Measurements from ENCODE around the gene SCP2.

Gene SCP2

DNA sequence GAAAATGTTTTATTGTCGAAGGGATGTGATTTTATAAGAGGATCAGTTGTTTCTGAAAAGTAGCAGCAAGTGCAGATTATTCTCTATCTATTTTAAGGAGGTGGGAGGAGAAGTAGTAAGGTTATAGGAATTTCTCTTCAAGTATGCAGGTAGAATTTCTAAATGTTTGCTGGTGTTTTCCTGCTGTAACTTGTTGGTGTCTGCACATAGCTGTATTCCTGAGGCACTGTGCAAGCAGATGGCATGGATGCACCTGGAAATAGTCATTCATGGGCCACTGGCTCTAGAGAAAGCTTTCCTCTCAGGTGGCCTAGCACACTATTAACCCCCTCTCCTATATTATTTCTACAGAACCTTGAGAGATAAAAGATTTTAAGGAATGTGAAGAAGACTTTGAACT is 104.7 kb downstream of the SCP2 start:
- DNase-seq (ENCODE audit: low read depth), result no peak
- TF ChIP-seq, protein P1, sequence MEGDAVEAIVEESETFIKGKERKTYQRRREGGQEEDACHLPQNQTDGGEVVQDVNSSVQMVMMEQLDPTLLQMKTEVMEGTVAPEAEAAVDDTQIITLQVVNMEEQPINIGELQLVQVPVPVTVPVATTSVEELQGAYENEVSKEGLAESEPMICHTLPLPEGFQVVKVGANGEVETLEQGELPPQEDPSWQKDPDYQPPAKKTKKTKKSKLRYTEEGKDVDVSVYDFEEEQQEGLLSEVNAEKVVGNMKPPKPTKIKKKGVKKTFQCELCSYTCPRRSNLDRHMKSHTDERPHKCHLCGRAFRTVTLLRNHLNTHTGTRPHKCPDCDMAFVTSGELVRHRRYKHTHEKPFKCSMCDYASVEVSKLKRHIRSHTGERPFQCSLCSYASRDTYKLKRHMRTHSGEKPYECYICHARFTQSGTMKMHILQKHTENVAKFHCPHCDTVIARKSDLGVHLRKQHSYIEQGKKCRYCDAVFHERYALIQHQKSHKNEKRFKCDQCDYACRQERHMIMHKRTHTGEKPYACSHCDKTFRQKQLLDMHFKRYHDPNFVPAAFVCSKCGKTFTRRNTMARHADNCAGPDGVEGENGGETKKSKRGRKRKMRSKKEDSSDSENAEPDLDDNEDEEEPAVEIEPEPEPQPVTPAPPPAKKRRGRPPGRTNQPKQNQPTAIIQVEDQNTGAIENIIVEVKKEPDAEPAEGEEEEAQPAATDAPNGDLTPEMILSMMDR (conservative IDR thresholded peaks at IDR 0.05; ENCODE audit: low read depth, low read length), result no peak
- no peak overlapping the region for H3K4me3 ChIP-seq (ENCODE audit: low read length)

DNA sequence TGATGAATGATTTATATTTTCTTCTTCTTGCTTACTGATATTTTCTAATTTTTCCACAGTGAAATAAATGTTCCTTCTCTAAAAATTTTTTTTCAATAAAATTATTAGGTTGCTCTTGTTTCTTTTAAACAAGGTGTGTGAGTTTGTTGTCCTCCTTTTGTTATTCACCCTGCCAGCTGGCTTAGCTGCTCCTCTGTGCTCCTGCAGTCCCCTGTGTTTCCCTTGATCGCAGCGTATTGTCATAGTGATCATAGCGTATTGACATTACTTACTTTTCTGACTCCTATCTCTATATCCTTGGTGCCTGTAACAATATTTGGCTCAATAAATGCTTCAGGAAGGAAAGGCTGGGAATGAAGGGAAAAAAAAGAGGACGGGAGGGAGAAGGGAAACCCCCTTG is 110.1 kb downstream of the SCP2 start:
- no peak overlapping the region for H3K4me3 ChIP-seq (ENCODE audit: low read length)
- no peak for DNase-seq (ENCODE audit: low read depth)
- TF ChIP-seq, protein P1 (conservative IDR thresholded peaks at IDR 0.05; ENCODE audit: low read depth, low read length), result no peak

DNA sequence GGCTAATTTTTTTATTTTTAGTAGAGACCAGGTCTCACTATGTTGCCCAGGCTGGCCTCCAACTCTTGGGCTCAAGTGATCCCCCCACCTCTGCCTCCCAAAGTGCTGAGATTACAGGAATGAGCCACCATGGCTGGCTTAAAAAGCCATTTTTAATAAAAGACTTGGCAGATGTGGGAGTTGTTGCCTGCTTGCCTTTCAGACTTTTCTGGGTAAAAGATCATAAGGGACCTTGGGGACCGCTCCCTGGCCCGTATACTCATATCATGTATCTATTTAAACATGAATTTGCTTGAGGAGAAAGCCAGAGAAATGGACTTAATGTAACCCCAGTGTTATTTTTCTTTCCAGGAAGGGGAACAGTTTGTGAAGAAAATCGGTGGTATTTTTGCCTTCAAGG is 111.5 kb downstream of the SCP2 start:
- no peak for DNase-seq (ENCODE audit: low read depth)
- TF ChIP-seq, protein P1 (conservative IDR thresholded peaks at IDR 0.05; ENCODE audit: low read depth, low read length), result no peak
- H3K4me3 ChIP-seq (ENCODE audit: low read length), result no peak overlapping the region

DNA sequence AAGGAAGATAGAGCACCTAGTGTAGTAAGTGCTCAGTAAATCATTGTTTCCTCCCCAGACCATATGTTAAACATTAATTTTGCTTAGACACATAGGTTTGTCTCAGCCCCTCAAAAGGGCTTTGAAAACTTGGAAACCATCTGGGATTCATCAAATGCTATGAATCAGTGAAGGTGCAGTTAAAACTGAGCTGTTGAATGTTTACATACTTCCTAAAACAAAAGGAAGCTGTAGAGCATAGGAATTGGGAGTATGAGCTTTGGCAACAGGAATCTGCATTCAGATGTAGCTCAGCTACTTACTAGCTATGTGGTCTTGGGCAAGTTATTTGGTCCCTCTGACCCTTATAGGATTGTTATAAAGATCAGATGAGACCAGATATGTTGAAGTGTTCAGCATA is 116.2 kb downstream of the SCP2 start:
- TF ChIP-seq, protein P1 (conservative IDR thresholded peaks at IDR 0.05; ENCODE audit: low read depth, low read length), result no peak
- no peak overlapping the region for H3K4me3 ChIP-seq (ENCODE audit: low read length)
- DNase-seq (ENCODE audit: low read depth), result no peak

DNA sequence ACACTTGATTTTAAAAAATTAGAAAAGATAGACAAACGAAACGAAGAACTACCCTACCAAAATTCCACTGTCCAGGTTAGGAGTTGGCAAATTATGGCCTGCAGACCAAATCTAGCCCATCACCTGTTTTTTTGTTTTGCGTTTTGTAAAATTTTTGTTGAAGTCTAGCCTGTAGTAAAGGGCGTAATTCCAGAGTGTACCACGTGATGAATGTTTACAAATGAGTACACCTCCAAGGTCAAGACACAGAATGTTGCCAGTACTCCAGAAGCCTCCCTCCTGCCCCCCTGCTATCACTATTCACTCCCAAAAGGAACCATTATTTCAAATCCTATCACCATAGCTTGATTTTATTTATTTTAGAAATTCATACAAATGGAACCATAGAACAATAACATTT is 117.8 kb downstream of the SCP2 start:
- H3K4me3 ChIP-seq (ENCODE audit: low read length), result no peak overlapping the region
- DNase-seq (ENCODE audit: low read depth), result no peak
- TF ChIP-seq, protein P1 (conservative IDR thresholded peaks at IDR 0.05; ENCODE audit: low read depth, low read length), result no peak

DNA sequence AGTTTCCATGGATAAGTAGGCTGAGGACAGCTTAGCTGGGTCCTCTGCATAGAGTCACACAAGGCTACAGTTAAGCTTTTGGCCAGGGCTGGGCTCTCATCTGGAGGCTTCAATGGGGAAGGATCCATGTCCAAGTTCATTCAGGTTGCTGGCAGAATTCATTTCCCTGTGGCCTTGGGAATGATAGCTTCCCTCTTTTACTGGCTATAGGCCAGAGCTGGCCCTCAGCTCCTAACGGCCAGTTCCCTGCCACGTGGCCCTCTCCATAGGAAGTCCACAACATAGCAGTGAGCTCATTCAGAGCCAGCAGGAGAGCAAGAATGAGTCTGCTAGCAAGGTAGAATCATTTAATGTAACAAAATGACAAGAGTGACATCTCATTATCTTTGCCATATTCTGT is 119.9 kb downstream of the SCP2 start:
- DNase-seq (ENCODE audit: low read depth), result no peak
- TF ChIP-seq, protein P1 (conservative IDR thresholded peaks at IDR 0.05; ENCODE audit: low read depth, low read length), result no peak
- H3K4me3 ChIP-seq (ENCODE audit: low read length), result no peak overlapping the region

DNA sequence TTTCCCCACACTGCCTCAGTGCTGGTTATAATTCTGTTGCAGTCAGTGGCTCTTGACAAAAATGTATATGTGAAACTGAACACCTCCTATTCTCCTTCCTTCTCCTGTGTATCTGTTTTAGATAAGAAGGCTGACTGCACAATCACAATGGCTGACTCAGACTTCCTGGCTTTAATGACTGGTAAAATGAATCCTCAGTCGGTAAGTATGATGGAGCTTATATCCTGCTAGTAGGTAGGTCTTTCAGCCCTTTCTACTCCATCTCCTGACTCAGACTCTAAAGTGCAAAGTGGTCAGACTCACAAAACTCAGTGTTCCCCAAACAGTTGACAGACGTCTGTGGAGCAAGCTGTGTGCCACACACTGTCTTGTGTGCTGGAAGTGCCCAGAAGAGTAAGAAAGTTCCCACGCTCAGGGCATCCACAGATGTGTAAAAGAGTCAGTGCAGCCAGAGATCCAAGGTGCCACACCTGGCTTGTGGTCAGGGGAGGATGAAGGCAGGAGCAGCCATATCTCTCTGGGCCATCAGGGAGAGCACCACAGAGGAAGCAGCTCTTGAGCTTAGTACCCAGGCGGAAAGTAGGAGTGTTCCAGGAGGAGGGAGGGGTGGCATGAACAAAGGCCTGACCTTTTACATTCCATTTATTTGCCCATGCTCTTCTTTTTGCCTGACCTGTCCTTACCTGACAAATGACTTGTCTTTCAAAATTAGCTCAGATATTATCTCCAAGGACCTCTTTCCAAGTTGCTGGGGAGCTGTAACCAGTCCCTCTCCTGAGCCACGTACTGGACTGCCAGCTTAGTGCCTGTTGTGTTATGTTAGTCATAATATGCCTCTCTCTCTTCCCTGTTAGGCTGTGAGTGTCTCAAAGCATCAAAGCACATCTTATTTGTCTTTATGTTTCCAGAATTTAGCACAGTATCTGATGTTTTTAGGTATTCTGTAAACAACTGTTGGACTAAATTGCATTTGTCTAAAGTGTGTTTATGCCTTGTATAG is 121.0 kb downstream of the SCP2 start:
- TF ChIP-seq, protein P1 (conservative IDR thresholded peaks at IDR 0.05; ENCODE audit: low read depth, low read length), result no peak
- peak; percentile 42 for DNase-seq (ENCODE audit: low read depth)
- no peak overlapping the region for H3K4me3 ChIP-seq (ENCODE audit: low read length)

Data from retinal pigment epithelial cell (primary cell).